ENCODE results near the gene MIS18BP1. TPM values are rescaled to one million over a fixed set of nuclear protein-coding genes. Genes with fewer than 3 reads are reported as not detected.

The MIS18BP1 gene
- total RNA-seq = 21.1 and 27.7 TPM in 2 replicates

DNA sequence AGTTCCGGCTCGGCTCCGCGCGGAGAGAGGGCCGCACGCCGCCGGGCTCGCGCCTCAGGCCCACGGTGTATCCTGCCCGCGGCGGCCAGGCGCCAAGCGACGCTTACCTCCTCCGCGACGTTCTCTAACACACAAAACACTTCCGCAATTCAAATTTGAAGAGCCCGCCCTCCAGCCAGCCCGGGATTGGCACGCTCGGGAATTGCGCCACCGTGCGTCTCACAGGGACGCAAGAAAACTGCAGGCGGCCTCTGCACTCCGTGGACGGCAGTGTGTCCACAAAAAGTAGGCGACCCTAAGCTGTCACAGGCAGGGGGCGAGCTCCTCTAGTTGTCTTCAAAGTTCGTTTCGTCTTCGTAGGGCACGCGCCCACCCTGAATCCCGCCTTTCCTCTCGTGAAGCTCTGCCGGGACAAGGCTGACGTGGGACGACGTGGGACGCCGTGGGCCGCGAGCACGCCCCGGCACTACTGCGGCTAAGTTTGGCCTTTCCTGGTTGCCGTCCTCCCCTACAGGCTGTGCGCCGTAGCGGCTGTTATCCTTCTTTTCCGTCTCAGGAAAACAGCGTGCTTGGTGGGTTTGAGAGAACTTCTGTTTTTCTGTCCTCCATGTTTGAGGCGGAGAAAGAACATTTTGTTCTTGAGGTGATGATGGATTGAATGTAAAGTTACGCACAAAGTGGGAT, at the start of gene MIS18BP1:
Gene MIS18BP1 (minus strand): TSS at position 133 of the 684 bp plus-strand sequence. CDS start 5,916 bp downstream, outside the sequence.

Other genes starting within 250 kb of the MIS18BP1 start
- 32.4 and 40.1 TPM in 2 replicates for gene PRPF39, start 169.1 kb downstream of the MIS18BP1 start, total RNA-seq
- gene FKBP3, start 118.7 kb downstream of the MIS18BP1 start, total RNA-seq = 26.7 and 35.9 TPM in 2 replicates
- 5.9 and 6.4 TPM in 2 replicates for gene FANCM, start 117.3 kb downstream of the MIS18BP1 start, total RNA-seq